Measurements from ENCODE around the gene ACYP2. TPM values are rescaled to one million over a fixed set of nuclear protein-coding genes. Genes with fewer than 3 reads are reported as not detected.

Gene ACYP2
- 10.0 and 11.3 TPM in 2 replicates for total RNA-seq

GRCh38 chr2:54115284-54116137 is at the start of gene ACYP2:
Gene ACYP2 (plus strand): TSS chr2:54115615.

GRCh38 chr2:54256091-54256694 is 140.8 kb downstream of the ACYP2 start, which contains the start of gene TSPYL6:
Gene TSPYL6 (minus strand): TSS chr2:54256229. CDS start chr2:54256151, 78 bp downstream.

Other genes with a start within 250 kb of the ACYP2 start
- gene PSME4, start 144.6 kb upstream of the ACYP2 start, total RNA-seq = 16.6 and 18.3 TPM in 2 replicates
- not detected in 2 replicates for gene TSPYL6, start 140.6 kb downstream of the ACYP2 start, total RNA-seq

All from cardiac ventricle fibroblast (primary cell).